GM12873 (cell line): ENCODE data around the gene RNF182.

ENCODE experiments used
- CTCF ChIP-seq: IDR thresholded peaks from 2 replicates; pipeline ENCODE4 v1.5.1; 2012; ENCODE audit warnings: low read depth, mild to moderate bottlenecking, moderate library complexity, low read length, control low read depth; ENCODE audit not compliant: insufficient read depth; ENCODE audit errors: missing control alignments

Gene RNF182

GRCh38 chr6:14022673-14023072 lies 97.9 kb downstream of the RNF182 start:
- TF ChIP-seq CTCF, result no peak

GRCh38 chr6:14023855-14024254 lies 99.1 kb downstream of the RNF182 start:
- TF ChIP-seq CTCF, result no peak

- TF ChIP-seq CTCF, result no peak
These were observed 100.4 kb downstream of the RNF182 start for GRCh38 chr6:14025160-14025559.

- no peak for TF ChIP-seq CTCF
These were observed 102.2 kb downstream of the RNF182 start for GRCh38 chr6:14026831-14027539.

- TF ChIP-seq CTCF, result no peak
These were observed 103.9 kb downstream of the RNF182 start for GRCh38 chr6:14028631-14029030.

GRCh38 chr6:14029605-14030004 lies 104.9 kb downstream of the RNF182 start:
- TF ChIP-seq CTCF, result no peak
